Endodermal cell (in vitro differentiated cells): Measurements from ENCODE around the gene RGS16. TPM values are rescaled to one million over a fixed set of nuclear protein-coding genes. Genes with fewer than 3 reads are reported as not detected.

ENCODE experiments used
- DNase-seq: peaks from one replicate; pipeline ENCODE4 v3.0.0-alpha.2; 2017
- H3K27ac ChIP-seq: 2 replicates; pipeline ENCODE4 v1.5.1; 2013; ENCODE audit warnings: mild to moderate bottlenecking, low read depth, low read length, moderate library complexity
- H3K27me3 ChIP-seq: 2 replicates; pipeline ENCODE4 v1.6.1; 2013; ENCODE audit warnings: mild to moderate bottlenecking, low read length, moderate library complexity; ENCODE audit not compliant: insufficient read depth, control insufficient read depth, poor library complexity, severe bottlenecking
- H3K36me3 ChIP-seq: 2 replicates; pipeline ENCODE4 v1.7.0; 2013; ENCODE audit warnings: mild to moderate bottlenecking, low read length, moderate library complexity; ENCODE audit not compliant: control insufficient read depth, insufficient read depth
- H3K4me1 ChIP-seq: one replicate; pipeline ENCODE4 v1.7.0; 2013; ENCODE audit warnings: low read length; ENCODE audit not compliant: control insufficient read depth, insufficient read depth
- H3K4me3 ChIP-seq: 2 replicates; pipeline ENCODE4 v1.5.1; 2013; ENCODE audit warnings: mild to moderate bottlenecking, low read length, moderate library complexity
- H3K9ac ChIP-seq: 2 replicates; pipeline ENCODE4 v1.6.1; 2013; ENCODE audit warnings: mild to moderate bottlenecking, low read length, moderate library complexity; ENCODE audit not compliant: poor library complexity, severe bottlenecking; ENCODE audit errors: extremely low read depth
- H3K9me3 ChIP-seq: 2 replicates; pipeline ENCODE4 v1.6.1; 2013; ENCODE audit warnings: mild to moderate bottlenecking, low read length, moderate library complexity; ENCODE audit not compliant: control insufficient read depth
- H3K27ac Mint-ChIP-seq: 2 replicates; pipeline ENCODE4 v1.8.0; 2020; ENCODE audit warnings: mixed read lengths
- H3K27me3 Mint-ChIP-seq: 2 replicates; pipeline ENCODE4 v1.8.0; 2021; ENCODE audit warnings: mild to moderate bottlenecking, mixed read lengths; ENCODE audit not compliant: insufficient read depth
- H3K36me3 Mint-ChIP-seq: 2 replicates; pipeline ENCODE4 v1.8.0; 2020; ENCODE audit warnings: low read depth, mixed read lengths
- H3K4me1 Mint-ChIP-seq: 2 replicates; pipeline ENCODE4 v1.8.0; 2020; ENCODE audit warnings: mixed read lengths
- H3K4me3 Mint-ChIP-seq: 2 replicates; pipeline ENCODE4 v1.8.0; 2020; ENCODE audit warnings: mild to moderate bottlenecking, moderate library complexity, mixed read lengths
- H3K9me3 Mint-ChIP-seq: 2 replicates; pipeline ENCODE4 v1.8.0; 2020; ENCODE audit warnings: mild to moderate bottlenecking, mixed read lengths
- CTCF ChIP-seq: fragments of 200-600 bp; sonication (generic); conservative IDR thresholded peaks from 2 replicates; pipeline ENCODE4 v1.5.0; 2021; ENCODE audit warnings: antibody characterized with exemption, mild to moderate bottlenecking
- total RNA-seq, 2 donors: library from RNA; stranded (reverse); fragmentation: NEBNext Ultra II Directional in 1 of 2; extraction: Animal tissue kit (Norgen Biotek cat#: 25700) in 1 of 2; gene quantifications; 2 replicates in 1 of 2; 3 replicates in 1 of 2; pipeline ENCODE4 v1.2.1, GENCODE V29; 2021

The RGS16 gene
- total RNA-seq, 2 donors from 2014 or later: 14.8 to 19.4 TPM

- Histone ChIP-seq H3K27ac (no peak overlapping the region), H3K4me1 (no peaks in the 10 kb centered on the region), H3K27me3 (no peaks in the 10 kb centered on the region), H3K9me3 (peaks cover 6% of the 10 kb centered on the region), H3K36me3 (no peaks in the 10 kb centered on the region), H3K9ac (no peak overlapping the region), H3K4me3 (no peak overlapping the region)
- H3K9me3 Mint-ChIP-seq: peaks cover 11% of the 10 kb centered on the region
- H3K27me3 Mint-ChIP-seq: no peaks in the 10 kb centered on the region
- H3K4me3 Mint-ChIP-seq: no peak overlapping the region
- peaks cover 2% of the 10 kb centered on the region for H3K4me1 Mint-ChIP-seq
- no peak for DNase-seq
- H3K27ac Mint-ChIP-seq: no peak overlapping the region
- no peaks in the 10 kb centered on the region for H3K36me3 Mint-ChIP-seq
- TF ChIP-seq CTCF: no peak
Measured at GRCh38 chr1:182549346-182549745, 54.8 kb downstream of the RGS16 start.

Other genes starting within 250 kb of the RGS16 start
- 100 to 1,000 TPM; 529 to 553 TPM for gene GLUL, start 212.6 kb downstream of the RGS16 start, total RNA-seq
- gene TEDDM1, start 203.7 kb downstream of the RGS16 start, total RNA-seq: not detected
- not detected for gene RGSL1, start 154.2 kb downstream of the RGS16 start, total RNA-seq
- gene RNASEL, start 15.1 kb downstream of the RGS16 start, total RNA-seq: 1 to 10 TPM; 2.6 to 3.1 TPM
- gene RGS8, start 80.2 kb upstream of the RGS16 start, total RNA-seq: 10 to 100 TPM in 1 of 2 donors, 1 to 10 TPM in 1; 5.6 to 25.0 TPM
- 1 to 10 TPM; 5.8 to 8.7 TPM for gene NPL, start 185.4 kb upstream of the RGS16 start, total RNA-seq
- 100 to 1,000 TPM; 264 to 278 TPM for gene DHX9, start 235.0 kb upstream of the RGS16 start, total RNA-seq